OCI-LY7 (cell line): ENCODE data around the gene C8A. TPM values are rescaled to one million over a fixed set of nuclear protein-coding genes. Genes with fewer than 3 reads are reported as not detected.

Experiments used
- BruUV-seq: library from RNA; stranded (reverse); fragments of 400-500 nt; replicated peaks from 2 replicates; lab custom pipeline; 2021; lab: Mats Ljungman, UMichigan
- CTCF ChIA-PET: fragments of 300-600 bp; sonication (Branson Sonifier 250); formaldehyde crosslinking; loops from one replicate; lab custom pipeline; 2022; ENCODE audit warnings: antibody characterized with exemption; ENCODE audit not compliant: unreplicated experiment; lab: Charles Lee
- POLR2A ChIA-PET: fragments of 300-600 bp; sonication (Branson Sonifier 250); formaldehyde crosslinking; loops from one replicate; lab custom pipeline; 2022; ENCODE audit warnings: antibody characterized with exemption; lab: Charles Lee
- DNase-seq: peaks from one replicate; pipeline ENCODE4 v3.0.0-alpha.2; 2015; ENCODE audit warnings: low spot score
- H2AFZ ChIP-seq: fragments of 200-600 bp; sonication (generic), shearing (Covaris generic); 2 replicates; pipeline ENCODE4 v1.6.1; 2014; ENCODE audit warnings: mild to moderate bottlenecking, antibody characterized with exemption, low read length, moderate library complexity
- H3K27ac ChIP-seq: fragments of 200-600 bp; sonication (generic); 2 replicates; pipeline ENCODE4 v1.5.1; 2014; ENCODE audit warnings: mixed run types, low read depth, mild to moderate bottlenecking, moderate library complexity, low read length, inconsistent platforms; ENCODE audit not compliant: poor library complexity, severe bottlenecking
- H3K36me3 ChIP-seq: fragments of 200-600 bp; sonication (generic); 2 replicates; pipeline ENCODE4 v1.6.1; 2014; ENCODE audit warnings: mild to moderate bottlenecking, antibody characterized with exemption, low read length, moderate library complexity, mixed read lengths; ENCODE audit not compliant: insufficient read depth
- H3K4me1 ChIP-seq: fragments of 200-600 bp; sonication (generic); 2 replicates; pipeline ENCODE4 v1.5.1; 2014; ENCODE audit warnings: mild to moderate bottlenecking, low read length; ENCODE audit not compliant: insufficient read depth, poor library complexity, severe bottlenecking
- H3K4me2 ChIP-seq: fragments of 200-600 bp; sonication (generic); 2 replicates; pipeline ENCODE4 v1.6.1; 2014; ENCODE audit warnings: mild to moderate bottlenecking, low read length
- H3K4me3 ChIP-seq: fragments of 200-600 bp; sonication (generic); 2 replicates; pipeline ENCODE4 v1.5.1; 2014; ENCODE audit warnings: mild to moderate bottlenecking, low read depth, low read length; ENCODE audit not compliant: poor library complexity, severe bottlenecking
- H3K79me2 ChIP-seq: fragments of 200-600 bp; sonication (generic); 2 replicates; pipeline ENCODE4 v1.6.1; 2016; ENCODE audit warnings: low read depth, mild to moderate bottlenecking, low read length, moderate library complexity, mixed read lengths; ENCODE audit not compliant: insufficient read depth
- H3K9me2 ChIP-seq: fragments of 200-600 bp; sonication (generic); 2 replicates; pipeline ENCODE4 v1.6.1; 2016; ENCODE audit warnings: mild to moderate bottlenecking, low read length, mixed read lengths; ENCODE audit not compliant: insufficient read depth
- H3K9me3 ChIP-seq: fragments of 200-600 bp; sonication (generic); 2 replicates; pipeline ENCODE4 v1.6.1; 2014; ENCODE audit warnings: mild to moderate bottlenecking, mixed run types, low read length, mixed read lengths
- H4K20me1 ChIP-seq: fragments of 200-600 bp; sonication (generic); 2 replicates; pipeline ENCODE4 v1.6.1; 2014; ENCODE audit warnings: mild to moderate bottlenecking, antibody characterized with exemption, low read length, moderate library complexity, mixed read lengths; ENCODE audit not compliant: insufficient read depth
- CTCF ChIP-seq: fragments of 200-600 bp; sonication (generic); conservative IDR thresholded peaks from 2 replicates; pipeline ENCODE4 v1.5.1; 2014; ENCODE audit warnings: mild to moderate bottlenecking, antibody characterized with exemption, low read length, moderate library complexity, mixed read lengths
- EZH2phosphoT487 ChIP-seq: fragments of 200-600 bp; sonication (generic); IDR thresholded peaks from 2 replicates; pipeline ENCODE4 v1.6.1; 2018; ENCODE audit warnings: low read depth, borderline replicate concordance, mild to moderate bottlenecking, mixed run types, antibody characterized with exemption, low read length, moderate library complexity, mixed read lengths
- intact Hi-C: fragments of 100-400 bp; cut with micrococcal nuclease; formaldehyde crosslinking; loops from one replicate; pipeline ENCODE4 v1.10.0; 2022; ENCODE audit not compliant: unreplicated experiment
- total RNA-seq, 2 experiments: library from RNA; depleted of rRNA in 1 of 2; stranded (reverse); fragments of >200 nt in 1 of 2; shearing (Covaris generic) in 1 of 2; gene quantifications; 2 replicates each; pipeline ENCODE4 v1.2.3, GENCODE V29; 2014 to 2022

The C8A gene
- total RNA-seq, 2 experiments from 2014 or later: not detected

- Histone ChIP-seq H4K20me1 (no peaks in the 10 kb centered on the region), H3K9me3 (no peaks in the 10 kb centered on the region), H2AFZ (no peak overlapping the region), H3K79me2 (no peaks in the 10 kb centered on the region), H3K36me3 (no peaks in the 10 kb centered on the region), H3K4me3 (no peak overlapping the region), H3K9me2 (no peaks in the 10 kb centered on the region), H3K27ac (no peak overlapping the region), H3K4me1 (no peaks in the 10 kb centered on the region), H3K4me2 (no peak overlapping the region)
- DNase-seq: no peak
- POLR2A ChIA-PET: no interaction called here
- no peak for TF ChIP-seq CTCF
- BruUV-seq: no TSS peak
- intact Hi-C loops: no loop called here
- CTCF ChIA-PET: no interaction called here
Measured at GRCh38 chr1:56904663-56905397, 50.2 kb downstream of the C8A start.

- Histone ChIP-seq H3K4me2 (no peak overlapping the region), H3K27ac (no peak overlapping the region), H3K4me3 (no peak overlapping the region), H3K9me3 (no peaks in the 10 kb centered on the region), H2AFZ (no peak overlapping the region), H3K9me2 (no peaks in the 10 kb centered on the region), H4K20me1 (no peaks in the 10 kb centered on the region), H3K36me3 (no peaks in the 10 kb centered on the region), H3K4me1 (no peaks in the 10 kb centered on the region), H3K79me2 (no peaks in the 10 kb centered on the region)
- ChIA-PET POLR2A (no interaction called here), CTCF (no interaction called here)
- no peak for DNase-seq
- no TSS peak for BruUV-seq
- intact Hi-C loops: no loop called here
- TF ChIP-seq EZH2phosphoT487 (no peak), CTCF (no peak)
Measured at GRCh38 chr1:56905667-56906066, 51.1 kb downstream of the C8A start.

- no peaks in the 10 kb centered on the region for H3K79me2 ChIP-seq
- no peaks in the 10 kb centered on the region for H3K4me1 ChIP-seq
- BruUV-seq: no TSS peak
- no peak for TF ChIP-seq CTCF
- no peak for TF ChIP-seq EZH2phosphoT487
- ChIA-PET POLR2A (no interaction called here), CTCF (no interaction called here)
- no peak overlapping the region for H3K4me2 ChIP-seq
- H3K36me3 ChIP-seq: no peaks in the 10 kb centered on the region
- no peaks in the 10 kb centered on the region for H3K9me2 ChIP-seq
- no peak overlapping the region for H3K4me3 ChIP-seq
- H3K27ac ChIP-seq: no peak overlapping the region
- intact Hi-C loops: no loop called here
- H3K9me3 ChIP-seq: no peaks in the 10 kb centered on the region
- DNase-seq: no peak
- no peak overlapping the region for H2AFZ ChIP-seq
- H4K20me1 ChIP-seq: no peaks in the 10 kb centered on the region
Measured at GRCh38 chr1:56908619-56909221, 54.1 kb downstream of the C8A start.
